GM18499 (cell line): ENCODE measurements around the gene INTS6.

ENCODE experiments used
- ATAC-seq: cut with Tn5 transposase; IDR thresholded peaks from one replicate; pipeline ENCODE4 v1.9.1; 2021; ENCODE audit warnings: moderate number of reproducible peaks; ENCODE audit not compliant: insufficient read depth, unreplicated experiment

The INTS6 gene

DNA sequence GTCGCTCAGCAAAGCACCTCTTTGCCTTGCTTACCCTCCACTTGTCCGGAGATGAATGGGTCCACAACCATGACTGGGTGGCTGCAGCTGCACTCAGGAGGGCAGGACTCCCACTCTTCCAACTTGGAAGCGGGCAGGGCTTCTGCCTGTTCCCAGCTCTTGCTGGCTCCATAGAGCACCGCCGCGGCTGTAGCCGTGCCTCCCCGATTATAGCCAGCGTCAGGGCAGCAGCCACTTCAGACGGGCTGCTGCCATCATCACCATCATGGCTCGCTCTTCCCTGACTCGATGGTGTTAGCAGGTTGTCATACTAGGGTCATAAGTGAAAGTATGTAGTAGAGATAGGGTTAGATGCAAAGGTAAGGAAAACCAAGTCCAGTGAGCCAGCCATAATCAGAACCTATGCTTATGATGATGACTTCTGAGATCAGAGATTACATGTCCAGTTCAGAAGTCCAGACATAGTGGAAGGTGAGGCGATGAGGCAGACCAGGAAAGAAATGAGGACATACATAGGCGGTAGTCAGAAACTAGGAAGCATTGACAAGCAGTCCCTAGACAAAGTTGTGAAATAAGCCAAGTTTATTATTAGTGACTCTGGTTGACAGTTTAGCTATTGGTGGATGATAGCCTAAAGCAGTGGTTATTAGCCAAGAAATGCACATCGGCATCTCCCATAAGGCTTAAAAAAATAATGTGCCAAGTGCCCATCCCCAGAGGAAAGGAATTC is 4.4 kb upstream of the INTS6 start:
- no peak for ATAC-seq

DNA sequence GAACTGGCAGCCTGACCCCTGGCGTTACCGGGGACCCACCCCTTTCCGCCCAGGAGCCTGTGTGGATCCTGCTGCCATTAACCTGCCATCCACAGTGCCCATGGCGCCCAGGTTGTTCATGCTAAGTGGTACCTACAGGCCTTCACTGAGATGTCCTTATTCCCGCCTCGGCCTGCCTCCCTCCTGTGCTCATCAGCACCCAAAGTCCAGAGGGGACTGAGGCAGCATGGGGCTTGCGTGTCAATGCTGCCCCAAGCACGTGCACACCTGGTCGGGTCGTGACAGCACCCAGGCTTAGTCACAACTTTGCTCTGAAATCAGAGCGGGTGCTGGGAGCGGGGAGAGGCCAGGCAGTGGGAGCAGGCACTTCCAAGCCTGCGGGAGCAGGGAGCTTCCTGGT is 3.7 kb upstream of the INTS6 start:
- no peak for ATAC-seq

DNA sequence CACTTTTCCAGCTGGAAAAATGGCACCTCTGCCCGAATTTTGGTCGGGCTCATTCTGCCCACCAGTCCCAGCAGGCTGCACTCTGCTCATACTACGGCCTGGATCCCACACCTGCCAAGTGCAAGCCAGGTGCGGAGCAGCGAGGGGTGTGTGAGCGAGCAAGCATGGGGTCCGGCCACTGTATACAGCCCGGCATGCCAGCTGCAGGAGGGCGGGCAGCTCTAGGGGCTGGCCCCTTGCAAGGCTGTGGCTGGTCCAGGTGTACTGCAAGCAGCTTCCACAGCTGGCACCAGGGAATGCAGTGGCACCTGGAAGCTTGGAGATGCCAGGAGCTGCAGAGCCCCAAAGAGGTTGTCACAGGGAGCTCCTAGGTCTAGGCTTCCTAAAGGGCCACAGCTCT is 2.7 kb upstream of the INTS6 start:
- ATAC-seq: no peak

DNA sequence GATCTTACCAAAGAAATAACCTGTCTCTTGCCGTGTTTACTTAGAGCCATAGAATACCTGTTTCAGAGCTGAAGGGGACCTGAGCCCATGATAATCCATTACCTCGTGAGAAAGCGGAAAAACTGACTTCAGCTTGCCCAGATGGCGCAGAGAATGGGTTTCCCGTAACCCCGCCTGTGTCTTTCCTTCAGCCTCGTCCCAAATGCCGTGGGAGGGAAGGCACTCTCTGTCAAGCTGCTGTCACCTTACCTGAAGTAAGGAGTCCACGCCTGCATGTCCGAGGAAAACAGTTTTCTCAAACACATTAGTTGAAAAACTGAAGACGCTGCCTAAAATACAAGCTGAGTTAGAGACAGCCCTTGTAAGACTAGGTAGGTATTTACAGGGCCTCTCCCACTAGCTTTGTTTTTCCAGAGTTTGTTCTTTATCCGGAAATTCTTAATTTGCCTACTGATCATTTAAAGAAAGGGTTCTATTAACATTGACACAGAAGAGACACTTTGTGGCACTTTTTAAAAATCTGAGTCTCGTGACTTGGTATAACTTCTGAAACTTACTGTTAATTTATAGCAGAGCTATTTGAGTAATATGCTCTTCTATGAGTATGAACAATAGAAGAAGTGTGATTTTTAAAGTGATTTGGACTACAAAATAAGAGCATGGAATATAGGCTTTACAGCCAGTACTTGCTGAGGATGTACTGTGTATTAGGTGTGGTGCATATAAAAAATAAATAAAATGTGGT is 1.3 kb upstream of the INTS6 start:
- ATAC-seq: no peak

DNA sequence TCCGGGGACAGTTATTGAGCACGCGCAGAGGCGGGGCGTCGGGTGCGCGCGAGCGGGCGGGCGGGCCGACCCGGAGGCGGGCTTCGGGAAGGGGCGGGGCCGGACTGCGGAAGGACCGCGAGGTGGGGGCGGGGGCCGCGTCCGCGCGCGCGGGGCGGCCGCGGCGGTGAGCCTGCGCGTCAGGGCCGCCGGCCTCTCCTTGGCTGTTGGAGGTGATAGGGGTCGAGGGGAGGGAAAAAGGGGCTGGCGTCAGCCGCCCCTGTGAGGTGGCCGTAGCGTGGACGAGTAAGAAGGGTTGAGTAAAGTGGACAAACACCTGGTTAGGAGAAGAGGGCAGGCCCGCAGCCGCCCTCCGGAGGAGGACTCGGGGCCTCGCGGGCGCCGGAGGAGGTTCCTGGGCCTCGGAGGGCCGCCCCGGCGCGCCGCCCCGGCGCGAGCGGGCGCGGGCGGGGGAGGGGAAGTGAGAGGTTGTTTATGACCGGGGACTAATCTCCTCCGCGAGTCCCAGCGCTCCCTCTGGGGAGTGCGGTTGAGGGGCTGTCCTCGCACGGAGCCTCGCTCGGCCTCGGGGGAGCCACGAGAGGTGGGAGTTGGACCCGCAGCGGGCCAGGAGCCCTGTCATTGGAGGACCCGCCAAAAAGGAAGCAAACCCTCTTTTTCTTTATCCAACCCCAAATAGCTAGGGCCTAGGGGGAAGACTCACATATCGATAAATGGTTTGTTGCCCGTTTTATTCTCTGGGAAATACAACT is 547 bp upstream of the INTS6 start:
- ATAC-seq: peak; percentile 26

DNA sequence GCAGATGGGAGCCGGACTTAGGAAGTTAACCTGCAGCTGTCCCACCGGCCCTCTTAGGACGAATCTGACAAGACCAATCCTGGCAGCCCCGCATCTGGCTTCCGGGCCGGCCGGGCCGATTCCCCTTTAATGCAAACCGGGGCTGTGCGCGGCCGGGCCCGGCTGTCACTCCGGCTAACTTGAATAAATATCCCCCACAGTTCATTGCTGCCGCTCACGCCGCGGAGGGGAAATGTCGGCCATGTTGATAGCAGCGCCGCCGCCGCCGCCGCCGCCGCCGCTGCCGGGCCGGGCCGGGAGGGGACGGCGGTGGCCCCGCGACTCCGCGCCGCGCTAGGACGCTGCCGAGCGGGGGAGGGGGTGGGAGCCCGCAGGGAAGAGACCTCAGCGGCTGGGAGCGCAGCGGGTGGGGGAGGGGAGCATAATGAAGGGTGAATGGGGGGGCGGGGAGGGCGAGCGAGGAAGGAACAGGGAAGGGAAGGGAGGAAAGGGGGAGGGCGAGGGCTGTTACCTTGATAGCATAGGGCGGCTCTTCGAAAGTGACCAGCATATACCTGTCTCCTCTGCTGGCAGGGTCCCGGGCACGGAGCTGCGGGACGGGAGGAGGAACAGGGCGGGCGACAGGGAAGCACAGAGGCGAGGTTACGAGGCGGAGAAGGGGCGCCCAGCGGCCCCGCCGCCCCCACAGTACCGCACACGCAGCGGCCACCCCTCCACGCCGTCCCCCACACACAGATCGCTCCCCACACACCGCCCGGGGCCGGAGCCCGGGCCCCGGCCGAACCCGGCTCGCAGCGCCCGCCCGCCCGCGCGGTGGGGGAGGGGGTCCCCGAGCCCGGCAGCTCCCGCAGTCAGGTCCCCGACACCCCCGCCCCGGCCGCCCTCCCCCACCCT is 1.1 kb downstream of the INTS6 start:
- no peak for ATAC-seq

DNA sequence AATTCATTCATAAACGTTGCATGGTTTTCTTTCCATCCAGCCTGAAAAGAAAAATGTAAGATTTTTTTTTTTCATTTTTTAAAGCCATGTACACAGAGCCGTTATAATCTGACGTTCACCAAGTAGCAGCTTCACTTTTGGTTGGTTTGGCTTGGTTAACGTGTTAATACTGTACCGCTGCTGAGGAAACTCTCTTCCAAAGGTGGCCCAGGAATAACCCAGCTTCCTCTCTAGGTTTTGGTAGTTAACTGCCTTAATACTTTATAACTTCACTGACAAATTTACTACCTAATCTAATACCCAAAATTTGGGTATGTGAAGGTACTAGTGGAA is 1.7 kb downstream of the INTS6 start:
- ATAC-seq: no peak

DNA sequence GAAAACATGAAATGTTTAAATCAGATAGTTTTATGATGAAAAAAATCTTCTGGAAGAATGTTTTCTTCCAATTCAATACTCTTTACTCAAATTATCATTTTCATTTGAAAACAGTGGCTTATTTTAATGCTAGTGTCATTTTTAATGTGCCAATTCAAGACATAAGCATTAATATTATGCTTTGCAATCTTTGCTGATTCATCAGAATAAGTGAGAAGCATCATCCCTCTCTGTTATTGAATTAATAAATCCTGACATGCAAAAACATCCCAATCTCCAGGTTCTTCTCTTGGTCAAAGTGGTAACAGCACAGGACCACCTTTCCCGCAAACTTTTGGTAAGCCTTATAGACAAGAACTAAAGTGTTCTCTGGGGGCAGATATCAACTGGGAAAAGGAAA is 3.8 kb downstream of the INTS6 start:
- no peak for ATAC-seq

DNA sequence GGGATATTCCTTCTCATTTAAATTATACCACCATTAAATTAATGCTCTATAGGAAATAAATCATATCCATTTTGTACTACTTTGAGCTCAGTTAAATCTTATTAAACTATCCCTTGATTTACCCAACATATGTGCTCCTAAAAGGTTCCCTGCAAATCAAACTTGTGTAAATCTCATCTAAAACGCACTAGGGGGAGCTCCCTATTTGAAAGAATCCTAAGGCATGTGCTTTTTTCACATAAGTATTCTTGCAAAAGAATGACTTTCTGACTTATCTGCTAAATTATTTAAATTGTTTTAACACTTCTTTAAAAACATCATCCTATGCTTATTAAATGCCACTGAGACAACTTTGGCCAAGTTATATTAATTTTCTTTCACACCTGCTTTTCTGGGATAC is 7.9 kb downstream of the INTS6 start:
- ATAC-seq: no peak

DNA sequence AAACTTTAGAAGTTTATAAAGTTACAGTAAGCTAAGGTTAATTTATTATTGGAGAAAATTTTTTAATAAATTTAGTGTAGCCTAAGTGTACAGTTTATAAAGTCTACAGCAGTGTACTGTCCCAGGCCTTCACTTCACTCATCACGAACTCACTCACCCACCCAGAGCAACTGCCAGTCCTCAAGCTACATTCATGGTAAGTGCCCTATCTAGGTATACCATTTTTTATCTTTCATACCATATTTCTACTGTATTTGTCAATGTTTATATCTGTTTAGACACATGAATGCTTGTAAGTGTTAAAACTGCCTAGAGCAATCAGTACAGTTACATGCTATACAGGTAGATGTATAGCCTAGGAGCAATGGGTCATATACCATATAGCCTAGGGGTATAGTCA is 12.5 kb downstream of the INTS6 start:
- no peak for ATAC-seq

DNA sequence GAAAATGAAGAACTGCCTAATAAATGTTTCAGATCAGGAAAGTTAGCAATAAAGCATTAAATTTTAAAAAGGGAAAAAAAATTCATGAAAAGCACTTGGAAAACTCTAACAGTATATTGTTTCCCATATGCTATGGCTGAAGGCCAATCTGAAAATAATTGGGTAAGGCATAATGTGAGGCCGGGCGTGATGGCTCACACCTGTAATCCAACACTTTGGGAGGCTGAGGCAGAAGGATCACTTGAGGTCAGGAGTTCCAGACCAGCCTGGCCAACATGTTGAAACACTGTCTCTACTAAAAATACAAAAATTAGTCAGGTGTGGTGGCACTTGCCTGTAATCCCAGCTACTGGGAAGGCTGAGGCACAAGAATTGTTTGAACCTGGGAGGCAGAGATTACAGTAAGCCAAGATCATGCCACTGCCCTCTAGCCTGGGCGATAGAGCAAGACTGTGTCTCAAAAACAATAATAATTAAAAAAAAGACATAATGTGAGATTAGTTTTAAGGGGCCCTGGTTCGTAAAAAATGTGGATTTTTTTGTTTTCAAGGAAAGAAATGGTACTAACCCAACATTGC is 15.2 kb downstream of the INTS6 start:
- no peak for ATAC-seq

DNA sequence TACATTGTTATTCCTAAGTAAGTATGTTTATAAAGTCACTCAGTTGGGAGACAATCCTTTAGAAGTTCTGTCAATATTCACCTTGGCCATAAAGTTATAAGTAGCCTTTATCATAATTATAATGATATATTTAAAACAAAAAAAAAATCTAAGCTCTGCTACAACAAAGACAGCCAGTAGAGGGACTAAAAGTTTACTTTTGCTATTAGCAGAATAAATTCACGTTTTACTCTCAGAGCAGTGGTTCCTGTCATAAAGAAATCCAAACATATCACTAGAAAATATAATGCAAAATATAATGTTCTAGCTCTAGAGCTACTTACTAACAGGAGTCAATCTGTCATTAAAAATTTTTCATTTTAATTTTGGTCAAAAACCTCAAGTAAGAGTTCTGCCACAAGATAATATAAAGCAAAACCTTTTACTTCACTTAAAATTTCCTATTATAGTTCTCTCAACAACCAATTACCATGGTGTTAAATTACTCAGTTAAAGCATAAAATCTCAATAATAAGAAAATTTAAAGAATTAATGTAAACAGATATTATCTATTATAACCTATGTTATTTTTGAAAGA is 17.7 kb downstream of the INTS6 start:
- no peak for ATAC-seq

DNA sequence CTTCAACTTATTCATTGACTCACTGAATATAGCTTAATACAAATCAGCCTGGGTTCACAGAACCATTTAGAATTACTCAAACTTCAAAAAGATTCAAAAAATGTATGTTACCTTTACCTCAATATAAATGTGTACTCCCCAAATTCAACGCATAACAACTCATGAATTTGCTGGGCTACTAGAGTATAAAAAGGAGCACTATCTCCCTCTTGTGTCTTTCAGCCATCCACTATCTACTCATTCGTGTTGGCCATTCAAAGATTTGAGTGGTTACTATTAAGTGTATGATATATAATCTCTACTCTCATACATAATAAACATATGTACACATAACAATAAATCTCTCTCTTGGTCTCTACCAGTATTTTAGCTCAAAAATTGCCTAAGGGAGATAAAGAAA is 20.3 kb downstream of the INTS6 start:
- no peak for ATAC-seq

DNA sequence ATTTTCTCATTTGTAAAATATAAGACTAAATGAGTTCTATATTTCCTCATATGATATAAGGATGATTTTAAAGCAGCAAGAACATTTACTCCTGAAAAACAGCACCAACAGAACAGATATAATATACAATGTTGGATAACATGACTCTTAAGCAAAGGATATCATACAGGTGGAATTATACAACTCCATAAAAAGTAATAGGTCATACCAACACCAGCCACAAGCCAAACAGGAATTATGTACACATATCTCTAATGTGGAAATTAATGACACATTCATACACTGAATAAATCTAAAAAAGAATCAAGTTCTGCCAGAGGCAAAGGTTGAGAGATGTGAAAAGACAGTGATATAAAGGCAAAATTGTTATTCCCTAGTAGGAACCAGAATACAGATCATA is 25.9 kb downstream of the INTS6 start:
- ATAC-seq: no peak

DNA sequence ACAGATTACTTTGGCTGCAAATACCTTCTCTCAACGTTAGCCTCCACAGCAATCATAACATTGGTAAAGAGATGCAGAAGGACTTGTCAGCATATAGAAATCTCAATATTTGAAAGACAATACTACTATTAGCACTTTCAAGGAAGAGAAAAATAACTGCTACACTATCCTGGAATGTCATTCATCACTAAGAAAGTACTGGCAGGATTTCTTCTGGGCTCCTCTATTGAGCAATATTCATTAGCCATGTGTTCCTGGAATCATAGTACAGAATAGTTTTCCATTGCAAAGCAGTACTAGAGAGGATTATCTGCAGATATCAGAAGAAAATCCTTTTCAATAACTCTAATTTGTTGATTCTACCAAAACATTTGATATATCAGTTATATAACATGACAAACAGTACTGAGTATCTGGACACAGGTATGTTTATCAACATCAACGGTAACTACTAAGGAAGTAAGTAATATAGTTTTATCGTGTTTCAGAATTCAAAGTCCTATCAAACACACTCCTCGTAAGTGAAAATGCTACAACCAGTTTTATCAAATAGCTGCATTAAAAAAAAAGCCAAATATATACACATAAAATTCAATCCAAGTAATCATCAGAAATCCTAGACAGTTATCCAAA is 27.3 kb downstream of the INTS6 start:
- ATAC-seq: no peak

DNA sequence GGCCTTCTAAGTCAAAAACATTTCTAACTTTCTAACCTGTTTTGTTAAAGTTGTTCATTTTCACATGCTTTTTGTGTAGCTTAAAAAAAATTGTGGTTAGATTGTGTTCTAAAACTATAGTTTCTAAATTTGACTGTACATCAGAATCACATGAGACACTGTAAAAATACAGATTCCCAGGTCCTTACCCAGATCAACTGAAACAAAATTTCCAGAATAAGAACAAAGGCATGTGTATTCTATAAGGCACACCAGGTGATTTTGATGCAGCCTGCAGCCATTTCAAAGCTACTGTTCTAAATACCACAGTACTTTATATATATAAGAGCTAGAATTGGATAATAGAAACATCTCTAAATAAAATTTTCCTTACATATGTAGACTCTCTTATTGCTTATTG is 29.1 kb downstream of the INTS6 start:
- ATAC-seq: no peak

DNA sequence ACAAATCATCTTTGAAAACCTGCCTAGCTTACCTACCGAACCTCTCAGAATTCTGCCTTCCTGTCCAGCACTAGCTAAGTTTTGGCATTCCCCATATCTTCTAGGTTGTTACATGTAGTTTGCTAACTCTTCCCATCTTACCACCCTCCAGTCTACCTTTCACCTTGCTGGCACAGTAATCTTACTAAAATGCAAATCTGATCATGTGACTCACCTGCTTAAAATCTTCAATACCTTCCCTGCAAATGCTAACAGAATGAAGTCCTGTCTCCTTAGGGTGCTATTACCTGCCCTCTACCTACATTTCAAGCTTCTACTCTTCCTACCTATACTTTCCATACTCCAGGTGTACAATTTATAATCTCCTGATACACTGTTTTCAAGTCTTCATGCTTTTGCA is 30.4 kb downstream of the INTS6 start:
- ATAC-seq: no peak

DNA sequence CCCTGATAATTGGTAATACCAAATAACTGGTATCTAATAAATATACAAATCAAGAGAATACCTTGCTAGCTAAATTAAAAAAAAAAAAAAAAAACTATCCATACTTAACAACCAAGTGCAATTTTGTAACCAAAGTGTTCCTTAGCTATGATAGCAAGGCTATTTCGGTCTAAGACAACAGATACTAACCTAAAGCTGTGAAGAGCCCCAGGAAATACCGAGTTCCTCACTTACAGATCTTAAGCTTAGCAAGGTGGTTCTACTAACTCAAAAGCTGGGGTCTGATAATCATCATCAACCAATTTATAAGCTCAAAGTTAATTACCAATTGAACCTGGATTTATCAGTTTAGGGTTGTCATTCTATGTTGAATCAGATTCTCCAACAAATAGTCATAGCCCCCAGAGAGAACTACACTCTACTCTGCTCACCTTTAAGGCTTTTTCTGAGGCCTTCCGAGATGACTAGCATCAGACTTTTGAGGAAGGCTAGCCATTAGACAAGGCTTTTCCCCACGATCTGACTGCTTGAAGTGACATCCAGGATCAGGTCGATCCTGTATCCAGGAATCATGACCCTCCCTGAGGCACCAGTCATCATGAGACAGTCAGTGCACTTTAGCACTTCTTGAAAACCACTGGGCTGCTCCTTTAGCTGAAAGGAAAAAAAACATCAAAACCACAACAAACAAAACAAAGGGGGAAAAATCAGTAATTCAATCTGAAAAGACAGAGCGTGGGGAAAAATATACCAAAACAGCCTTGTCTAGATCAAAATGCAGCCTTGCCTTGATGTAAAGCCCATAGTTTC is 31.9 kb downstream of the INTS6 start:
- ATAC-seq: no peak
